ENCODE measurements around the gene VGLL3. TPM values are rescaled to one million over a fixed set of nuclear protein-coding genes. Genes with fewer than 3 reads are reported as not detected.
A peak's percentile ranks its signal among the peaks of the same experiment; 100 is the strongest.

VGLL3 gene, protein sequence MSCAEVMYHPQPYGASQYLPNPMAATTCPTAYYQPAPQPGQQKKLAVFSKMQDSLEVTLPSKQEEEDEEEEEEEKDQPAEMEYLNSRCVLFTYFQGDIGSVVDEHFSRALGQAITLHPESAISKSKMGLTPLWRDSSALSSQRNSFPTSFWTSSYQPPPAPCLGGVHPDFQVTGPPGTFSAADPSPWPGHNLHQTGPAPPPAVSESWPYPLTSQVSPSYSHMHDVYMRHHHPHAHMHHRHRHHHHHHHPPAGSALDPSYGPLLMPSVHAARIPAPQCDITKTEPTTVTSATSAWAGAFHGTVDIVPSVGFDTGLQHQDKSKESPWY
- total RNA-seq (10 to 100 TPM; 14.3 to 27.6 TPM), polyA plus RNA-seq (ENCODE audit: insufficient read depth, low read depth, low replicate concordance) (8.3 TPM)
- long read RNA-seq, donor 1, full-length matches to known transcripts, result 2 of 2 reads
- long read RNA-seq, donor 1, partial matches to known transcripts, result 0 of 2 reads
- long read RNA-seq, donor 1, other reads (novel, unspliced or antisense), result 0 of 2 reads
- long read RNA-seq, donor 2, full-length matches to known transcripts, result 2 of 2 reads
- long read RNA-seq, donor 2, partial matches to known transcripts, result 0 of 2 reads
- long read RNA-seq, donor 2, other reads (novel, unspliced or antisense), result 0 of 2 reads

DNA sequence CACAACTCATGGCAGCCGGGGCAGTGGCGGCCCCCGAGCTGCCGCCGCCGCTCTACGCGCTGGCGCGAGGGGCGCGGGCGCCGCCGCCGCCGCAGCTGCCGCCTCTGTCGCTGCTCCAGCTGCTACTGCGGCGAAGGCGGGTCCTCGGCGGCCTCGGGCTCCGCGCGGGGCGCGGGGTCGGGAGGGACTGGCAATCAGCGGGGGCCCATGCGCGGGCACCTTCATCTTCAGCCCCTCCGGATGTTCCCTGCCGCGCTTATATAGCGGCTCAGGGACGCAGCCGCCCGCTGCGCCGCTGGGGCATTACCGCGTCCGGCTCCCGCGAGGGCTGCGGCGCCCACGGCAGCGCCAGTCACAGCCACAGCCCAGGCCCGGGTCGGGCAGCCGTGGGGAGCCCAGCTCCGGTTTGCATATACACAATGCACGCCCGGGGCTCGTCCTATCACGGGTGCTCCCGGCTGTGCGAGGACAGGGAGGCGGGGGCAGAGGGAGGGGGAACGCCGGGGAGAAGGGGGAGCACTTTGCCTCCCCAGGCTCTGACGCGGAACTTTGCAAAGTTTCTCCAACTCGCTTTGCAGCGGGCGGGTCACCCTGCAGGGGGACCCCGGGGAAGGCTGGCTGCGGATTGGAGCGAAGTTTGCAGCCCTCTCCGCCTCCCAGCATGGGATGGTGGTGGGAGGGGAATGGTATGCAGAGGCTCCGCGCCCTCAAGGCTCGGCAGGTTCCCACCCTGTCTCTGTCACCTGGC, at the start of gene VGLL3:
VGLL3 (minus strand) TSS at position 416 of the 748 bp plus-strand sequence; CDS start at position 10, 406 bp downstream.
- 0 to 1% methylated on average over 5 to 59 of the region's 77 CpGs for WGBS, 2 donors
- H3K27me3 ChIP-seq, result no peaks in the 10 kb centered on the region
- H3K36me3 ChIP-seq (ENCODE audit: low read depth, missing control alignments), result no peaks in the 10 kb centered on the region
- peaks cover 4% of the 10 kb centered on the region for H3K4me1 ChIP-seq
- H3K9me3 ChIP-seq, result no peaks in the 10 kb centered on the region
- intact Hi-C loops (cut with DNase I; ENCODE audit: low total_unique reads), result no loop called here
- H3K27ac ChIP-seq, result peak within 1 kb of the TSS; percentile 73 to 96
- TF ChIP-seq POLR2A (IDR thresholded peaks at IDR 0.05), result peak; percentile 36
- TF ChIP-seq, protein P1, sequence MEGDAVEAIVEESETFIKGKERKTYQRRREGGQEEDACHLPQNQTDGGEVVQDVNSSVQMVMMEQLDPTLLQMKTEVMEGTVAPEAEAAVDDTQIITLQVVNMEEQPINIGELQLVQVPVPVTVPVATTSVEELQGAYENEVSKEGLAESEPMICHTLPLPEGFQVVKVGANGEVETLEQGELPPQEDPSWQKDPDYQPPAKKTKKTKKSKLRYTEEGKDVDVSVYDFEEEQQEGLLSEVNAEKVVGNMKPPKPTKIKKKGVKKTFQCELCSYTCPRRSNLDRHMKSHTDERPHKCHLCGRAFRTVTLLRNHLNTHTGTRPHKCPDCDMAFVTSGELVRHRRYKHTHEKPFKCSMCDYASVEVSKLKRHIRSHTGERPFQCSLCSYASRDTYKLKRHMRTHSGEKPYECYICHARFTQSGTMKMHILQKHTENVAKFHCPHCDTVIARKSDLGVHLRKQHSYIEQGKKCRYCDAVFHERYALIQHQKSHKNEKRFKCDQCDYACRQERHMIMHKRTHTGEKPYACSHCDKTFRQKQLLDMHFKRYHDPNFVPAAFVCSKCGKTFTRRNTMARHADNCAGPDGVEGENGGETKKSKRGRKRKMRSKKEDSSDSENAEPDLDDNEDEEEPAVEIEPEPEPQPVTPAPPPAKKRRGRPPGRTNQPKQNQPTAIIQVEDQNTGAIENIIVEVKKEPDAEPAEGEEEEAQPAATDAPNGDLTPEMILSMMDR (IDR thresholded peaks at IDR 0.05), result no peak
- peak; percentile 82 for DNase-seq
- H3K4me3 ChIP-seq, result peak within 1 kb of the TSS; percentile 67 to 75

DNA sequence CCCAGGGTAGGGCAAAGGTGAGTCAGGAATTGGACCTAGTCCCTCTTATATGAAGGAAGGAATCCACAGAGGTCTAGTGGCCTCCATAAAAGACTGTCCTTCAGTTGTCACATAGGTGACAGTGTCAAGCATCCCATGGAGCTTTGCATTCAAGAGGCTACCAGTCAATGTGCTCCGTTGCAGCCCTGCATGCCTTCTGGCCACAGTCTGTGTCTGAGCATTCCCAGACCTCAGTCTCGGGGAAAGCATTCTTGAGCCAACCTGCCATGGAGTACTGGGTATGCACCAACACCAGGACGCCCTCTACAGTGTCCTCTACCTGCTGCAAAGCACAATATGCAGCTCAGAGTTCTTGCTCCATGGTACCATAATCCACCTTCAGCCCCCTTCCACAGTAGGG, 46.7 kb upstream of the VGLL3 start:
- no peak for DNase-seq
- WGBS, 2 donors, result 91 to 95% methylated on average over 3 of the region's 3 CpGs
- Histone ChIP-seq H3K27ac (no peak overlapping the region), H3K27me3 (no peaks in the 10 kb centered on the region), H3K4me1 (no peaks in the 10 kb centered on the region), H3K9me3 (no peaks in the 10 kb centered on the region), H3K4me3 (no peak overlapping the region), H3K36me3 (ENCODE audit: low read depth, missing control alignments) (no peaks in the 10 kb centered on the region)
- no peak for TF ChIP-seq POLR2A (IDR thresholded peaks at IDR 0.05)
- TF ChIP-seq, protein P1 (IDR thresholded peaks at IDR 0.05), result no peak
- intact Hi-C loops (cut with DNase I; ENCODE audit: low total_unique reads), result no loop called here

DNA sequence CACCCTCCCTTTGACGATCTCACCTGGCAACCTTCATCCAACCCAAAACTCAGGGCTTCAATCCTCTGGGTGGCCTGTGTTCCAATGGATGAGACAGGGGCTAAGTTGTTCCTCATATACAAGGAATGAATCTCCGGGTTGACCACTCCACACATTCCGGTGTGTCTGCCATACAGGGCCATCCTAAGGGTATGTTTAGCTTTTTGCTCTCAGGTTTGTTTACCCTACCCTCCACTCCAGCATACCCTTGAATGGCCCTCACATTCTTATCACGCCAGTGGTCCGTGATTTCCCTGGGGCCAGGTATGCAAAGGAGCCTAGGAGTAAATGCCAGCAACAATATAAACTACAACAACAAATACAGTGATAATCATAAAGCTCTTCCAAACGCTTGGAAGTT, 45.7 kb upstream of the VGLL3 start:
- no peaks in the 10 kb centered on the region for H3K27me3 ChIP-seq
- no peaks in the 10 kb centered on the region for H3K9me3 ChIP-seq
- H3K4me1 ChIP-seq, result no peaks in the 10 kb centered on the region
- H3K4me3 ChIP-seq, result no peak overlapping the region
- WGBS, 2 donors, result 93 to 97% methylated on average over 6 of the region's 6 CpGs
- H3K36me3 ChIP-seq (ENCODE audit: low read depth, missing control alignments), result no peaks in the 10 kb centered on the region
- intact Hi-C loops (cut with DNase I; ENCODE audit: low total_unique reads), result no loop called here
- DNase-seq, result no peak
- no peak overlapping the region for H3K27ac ChIP-seq
- TF ChIP-seq, protein P1 (IDR thresholded peaks at IDR 0.05), result no peak
- no peak for TF ChIP-seq POLR2A (IDR thresholded peaks at IDR 0.05)

DNA sequence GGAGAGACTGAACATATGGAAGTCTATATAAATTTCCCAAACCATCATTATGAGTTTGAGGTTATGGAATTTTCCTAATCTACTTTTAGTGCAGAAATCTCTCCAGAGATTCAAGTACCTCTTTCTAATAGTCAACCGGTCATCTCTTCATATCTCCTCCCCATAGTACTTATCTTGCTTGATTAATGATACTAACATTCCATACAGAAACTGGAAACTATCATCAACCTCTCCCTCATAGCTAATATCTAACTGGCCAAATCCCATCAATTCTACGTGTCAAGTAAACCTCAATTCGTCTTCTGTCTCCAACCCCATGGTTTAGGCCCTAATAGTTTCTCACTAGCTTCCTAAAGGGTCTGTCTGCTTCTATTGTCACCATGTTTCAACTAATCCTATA, 44.4 kb upstream of the VGLL3 start:
- 66 to 67% methylated on average over 3 of the region's 3 CpGs for WGBS, 2 donors
- TF ChIP-seq, protein P1 (IDR thresholded peaks at IDR 0.05), result no peak
- no peak for TF ChIP-seq POLR2A (IDR thresholded peaks at IDR 0.05)
- Histone ChIP-seq H3K4me3 (no peak overlapping the region), H3K36me3 (ENCODE audit: low read depth, missing control alignments) (no peaks in the 10 kb centered on the region), H3K4me1 (no peaks in the 10 kb centered on the region), H3K9me3 (no peaks in the 10 kb centered on the region), H3K27ac (no peak overlapping the region), H3K27me3 (no peaks in the 10 kb centered on the region)
- intact Hi-C loops (cut with DNase I; ENCODE audit: low total_unique reads), result no loop called here
- DNase-seq, result no peak
